ENCODE results near the gene TAF5L. TPM values are rescaled to one million over a fixed set of nuclear protein-coding genes. Genes with fewer than 3 reads are reported as not detected.
"Not testable (repeated sequence)": the region's sequence is repeated elsewhere in the genome, so short reads cannot be mapped to it uniquely, and the experiment has no call there.

Gene TAF5L
- total RNA-seq, 1 experiment from 2014 or later, result 36.3 TPM

GRCh38 chr1:229597877-229598276, 28.0 kb downstream of the TAF5L start:
- intact Hi-C loops (cut with micrococcal nuclease; ENCODE audit: unreplicated experiment), result no loop called here
- Mint-ChIP-seq H3K27ac (ENCODE audit: unreplicated experiment) (no peak overlapping the region), H3K36me3 (ENCODE audit: insufficient read depth, unreplicated experiment) (peaks cover 30% of the 10 kb centered on the region), H3K27me3 (ENCODE audit: unreplicated experiment) (no peaks in the 10 kb centered on the region), H3K9me3 (ENCODE audit: low read depth, unreplicated experiment) (no peaks in the 10 kb centered on the region), H3K4me3 (ENCODE audit: low read depth, unreplicated experiment) (no peak overlapping the region), H3K4me1 (ENCODE audit: low read depth, unreplicated experiment) (no peaks in the 10 kb centered on the region)
- BruUV-seq (replicated peaks), result no TSS peak
- DNase-seq, result no peak
- CTCF ChIA-PET, result no interaction called here
- TF ChIP-seq CTCF (IDR thresholded peaks at IDR 0.05; ENCODE audit: unreplicated experiment), result no peak

- peaks cover 28% of the 10 kb centered on the region for H3K36me3 Mint-ChIP-seq (ENCODE audit: insufficient read depth, unreplicated experiment)
- H3K27me3 Mint-ChIP-seq (ENCODE audit: unreplicated experiment), result no peaks in the 10 kb centered on the region
- no peak for TF ChIP-seq CTCF (IDR thresholded peaks at IDR 0.05; ENCODE audit: unreplicated experiment)
- no peak overlapping the region for H3K27ac Mint-ChIP-seq (ENCODE audit: unreplicated experiment)
- CTCF ChIA-PET, result no interaction called here
- no peak for DNase-seq
- BruUV-seq (replicated peaks), result no TSS peak
- no peak overlapping the region for H3K4me3 Mint-ChIP-seq (ENCODE audit: low read depth, unreplicated experiment)
- no peaks in the 10 kb centered on the region for H3K9me3 Mint-ChIP-seq (ENCODE audit: low read depth, unreplicated experiment)
- no peaks in the 10 kb centered on the region for H3K4me1 Mint-ChIP-seq (ENCODE audit: low read depth, unreplicated experiment)
- intact Hi-C loops (cut with micrococcal nuclease; ENCODE audit: unreplicated experiment), result no loop called here
These were observed 28.8 kb downstream of the TAF5L start for GRCh38 chr1:229596925-229597699.

GRCh38 chr1:229595876-229596275, 30.0 kb downstream of the TAF5L start:
- H3K9me3 Mint-ChIP-seq (ENCODE audit: low read depth, unreplicated experiment); DNase-seq; H3K4me3 Mint-ChIP-seq (ENCODE audit: low read depth, unreplicated experiment); BruUV-seq (replicated peaks); H3K27ac Mint-ChIP-seq (ENCODE audit: unreplicated experiment); intact Hi-C loops (cut with micrococcal nuclease; ENCODE audit: unreplicated experiment); CTCF ChIA-PET; H3K4me1 Mint-ChIP-seq (ENCODE audit: low read depth, unreplicated experiment); H3K27me3 Mint-ChIP-seq (ENCODE audit: unreplicated experiment): not testable (repeated sequence)
- H3K36me3 Mint-ChIP-seq (ENCODE audit: insufficient read depth, unreplicated experiment), result peaks cover 28% of the 10 kb centered on the region

- Mint-ChIP-seq H3K27ac (ENCODE audit: unreplicated experiment) (no peak overlapping the region), H3K36me3 (ENCODE audit: insufficient read depth, unreplicated experiment) (peaks cover 22% of the 10 kb centered on the region), H3K27me3 (ENCODE audit: unreplicated experiment) (no peaks in the 10 kb centered on the region), H3K9me3 (ENCODE audit: low read depth, unreplicated experiment) (no peaks in the 10 kb centered on the region), H3K4me1 (ENCODE audit: low read depth, unreplicated experiment) (no peaks in the 10 kb centered on the region), H3K4me3 (ENCODE audit: low read depth, unreplicated experiment) (no peak overlapping the region)
- no TSS peak for BruUV-seq (replicated peaks)
- no peak for DNase-seq
- intact Hi-C loops (cut with micrococcal nuclease; ENCODE audit: unreplicated experiment), result no loop called here
- TF ChIP-seq CTCF (IDR thresholded peaks at IDR 0.05; ENCODE audit: unreplicated experiment), result no peak
- CTCF ChIA-PET, result no interaction called here
These were observed 31.5 kb downstream of the TAF5L start for GRCh38 chr1:229594227-229595008.

GRCh38 chr1:229593800-229594199, 32.1 kb downstream of the TAF5L start:
- no TSS peak for BruUV-seq (replicated peaks)
- CTCF ChIA-PET, result no interaction called here
- Mint-ChIP-seq H3K36me3 (ENCODE audit: insufficient read depth, unreplicated experiment) (peaks cover 22% of the 10 kb centered on the region), H3K27ac (ENCODE audit: unreplicated experiment) (no peak overlapping the region), H3K27me3 (ENCODE audit: unreplicated experiment) (no peaks in the 10 kb centered on the region), H3K9me3 (ENCODE audit: low read depth, unreplicated experiment) (no peaks in the 10 kb centered on the region), H3K4me3 (ENCODE audit: low read depth, unreplicated experiment) (no peak overlapping the region), H3K4me1 (ENCODE audit: low read depth, unreplicated experiment) (no peaks in the 10 kb centered on the region)
- intact Hi-C loops (cut with micrococcal nuclease; ENCODE audit: unreplicated experiment), result no loop called here
- DNase-seq, result no peak
- no peak for TF ChIP-seq CTCF (IDR thresholded peaks at IDR 0.05; ENCODE audit: unreplicated experiment)

Measured in Calu3 (cell line).